ENCODE data around the gene MYO5A.

The MYO5A gene

DNA sequence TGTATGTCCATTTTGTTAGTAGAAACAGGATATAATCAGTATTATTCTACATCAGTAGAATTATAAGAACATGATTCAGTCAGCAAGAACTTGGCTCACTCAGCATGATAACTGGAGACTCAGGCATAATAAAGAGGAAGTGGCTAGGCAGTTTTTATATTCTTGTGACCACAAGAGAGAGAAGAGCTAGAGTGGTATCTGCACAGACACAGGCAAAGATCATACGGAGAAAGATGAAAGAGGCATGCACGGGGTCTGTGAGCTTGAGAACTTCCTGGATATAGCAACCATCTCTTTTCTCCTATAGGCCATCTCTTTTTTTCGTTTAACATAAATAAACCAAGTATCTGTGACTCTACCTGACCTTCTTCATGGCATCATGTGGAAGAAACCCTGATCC is 46.8 kb downstream of the MYO5A start:
- TF ChIP-seq, protein P1, sequence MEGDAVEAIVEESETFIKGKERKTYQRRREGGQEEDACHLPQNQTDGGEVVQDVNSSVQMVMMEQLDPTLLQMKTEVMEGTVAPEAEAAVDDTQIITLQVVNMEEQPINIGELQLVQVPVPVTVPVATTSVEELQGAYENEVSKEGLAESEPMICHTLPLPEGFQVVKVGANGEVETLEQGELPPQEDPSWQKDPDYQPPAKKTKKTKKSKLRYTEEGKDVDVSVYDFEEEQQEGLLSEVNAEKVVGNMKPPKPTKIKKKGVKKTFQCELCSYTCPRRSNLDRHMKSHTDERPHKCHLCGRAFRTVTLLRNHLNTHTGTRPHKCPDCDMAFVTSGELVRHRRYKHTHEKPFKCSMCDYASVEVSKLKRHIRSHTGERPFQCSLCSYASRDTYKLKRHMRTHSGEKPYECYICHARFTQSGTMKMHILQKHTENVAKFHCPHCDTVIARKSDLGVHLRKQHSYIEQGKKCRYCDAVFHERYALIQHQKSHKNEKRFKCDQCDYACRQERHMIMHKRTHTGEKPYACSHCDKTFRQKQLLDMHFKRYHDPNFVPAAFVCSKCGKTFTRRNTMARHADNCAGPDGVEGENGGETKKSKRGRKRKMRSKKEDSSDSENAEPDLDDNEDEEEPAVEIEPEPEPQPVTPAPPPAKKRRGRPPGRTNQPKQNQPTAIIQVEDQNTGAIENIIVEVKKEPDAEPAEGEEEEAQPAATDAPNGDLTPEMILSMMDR (IDR thresholded peaks at IDR 0.05; ENCODE audit: insufficient read depth, missing control alignments): no peak
- FAIRE-seq (no peak), DNase-seq (ENCODE audit: insufficient read length, low spot score) (no peak)

DNA sequence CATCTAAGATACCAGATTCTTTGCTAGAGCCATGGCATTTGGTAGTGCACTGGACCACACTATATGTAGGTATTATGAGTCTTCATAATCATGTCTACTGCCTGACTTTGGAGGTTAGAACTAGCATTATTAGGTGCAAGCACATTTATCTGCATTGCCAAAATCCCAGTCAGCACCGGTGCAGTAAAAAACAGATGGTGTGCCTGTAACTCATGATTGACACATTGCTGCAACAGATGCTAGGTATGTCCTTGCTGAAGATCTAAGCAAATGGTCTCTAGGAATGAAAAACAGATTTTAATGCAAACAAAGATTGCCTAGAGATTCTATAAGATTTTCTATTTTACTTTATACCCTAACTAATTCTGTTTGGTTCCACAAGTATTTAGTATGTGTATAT is 47.7 kb downstream of the MYO5A start:
- no peak for FAIRE-seq
- DNase-seq (ENCODE audit: insufficient read length, low spot score): no peak
- TF ChIP-seq, protein P1 (IDR thresholded peaks at IDR 0.05; ENCODE audit: insufficient read depth, missing control alignments): no peak

DNA sequence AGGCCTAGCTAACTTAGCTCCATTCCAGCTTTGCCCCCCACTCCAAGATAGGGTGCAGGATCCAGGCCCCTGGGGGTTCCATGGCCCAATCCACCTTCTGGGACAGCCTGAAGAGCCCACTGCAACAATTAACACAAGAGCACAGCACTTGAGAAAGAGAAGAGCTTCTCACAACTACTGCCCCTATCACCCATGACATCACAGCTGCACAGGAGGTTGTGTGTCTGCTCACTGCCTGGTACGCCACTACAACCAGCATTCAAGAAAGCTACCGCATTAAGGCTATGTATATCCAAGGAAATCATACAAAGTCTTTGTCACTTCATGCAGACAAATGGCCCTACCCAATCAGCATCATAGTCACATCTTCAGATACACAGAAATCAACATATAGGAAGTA is 62.0 kb downstream of the MYO5A start:
- DNase-seq (ENCODE audit: insufficient read length, low spot score): no peak
- FAIRE-seq: no peak
- TF ChIP-seq, protein P1 (IDR thresholded peaks at IDR 0.05; ENCODE audit: insufficient read depth, missing control alignments): no peak

DNA sequence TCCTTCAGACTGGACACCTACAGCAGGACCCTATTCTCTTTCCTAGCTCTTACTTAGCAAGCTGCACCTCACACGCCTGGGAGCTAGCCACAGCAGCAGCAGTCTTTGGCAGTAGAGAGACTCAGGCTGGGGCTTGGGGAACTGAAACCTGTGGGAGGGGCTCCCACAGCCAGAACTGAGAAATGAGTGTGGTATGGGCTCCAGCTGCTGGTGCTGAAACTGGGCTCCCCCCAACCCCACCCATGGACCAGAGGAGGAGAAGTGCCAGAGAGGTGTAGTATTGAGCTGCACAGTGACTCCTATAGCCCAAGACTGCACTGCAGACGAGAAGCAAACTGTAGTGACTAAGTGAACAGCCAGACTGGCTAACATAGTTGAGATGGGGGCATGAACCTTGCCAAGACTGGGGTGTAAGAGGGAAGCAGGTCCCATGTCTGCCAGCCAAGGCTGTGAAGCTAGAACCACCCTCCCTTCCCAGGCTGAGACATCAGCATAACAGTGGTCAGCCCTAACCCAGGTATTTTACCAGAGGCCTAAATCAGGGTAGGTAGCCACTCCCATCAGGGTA is 62.5 kb downstream of the MYO5A start:
- DNase-seq (ENCODE audit: insufficient read length, low spot score) (no peak), FAIRE-seq (no peak)

DNA sequence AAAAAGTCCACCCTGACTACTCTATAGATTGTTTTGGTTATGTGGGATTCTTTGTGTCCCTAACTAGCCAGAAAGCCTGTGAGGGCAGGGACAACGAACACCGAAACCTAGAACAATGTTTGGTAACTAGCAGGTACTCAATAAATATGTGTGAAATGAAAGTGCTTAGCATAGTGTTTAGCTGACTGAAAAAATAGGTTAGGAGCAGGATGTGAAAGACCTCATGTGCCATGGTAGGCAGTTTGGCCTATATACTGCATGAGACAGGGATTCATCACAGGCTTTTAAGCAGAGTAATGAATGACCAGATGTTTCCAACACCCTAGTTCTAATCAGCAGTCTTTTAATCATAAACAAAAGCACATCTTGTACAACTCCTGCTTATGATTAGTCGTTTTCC is 64.2 kb downstream of the MYO5A start:
- DNase-seq (ENCODE audit: insufficient read length, low spot score) (no peak), FAIRE-seq (no peak)
- TF ChIP-seq, protein P1 (IDR thresholded peaks at IDR 0.05; ENCODE audit: insufficient read depth, missing control alignments): no peak

More for the DNA sequence above, 62.5 kb downstream of the MYO5A start:
- TF ChIP-seq, protein P1 (IDR thresholded peaks at IDR 0.05; ENCODE audit: insufficient read depth, missing control alignments): no peak

DNA sequence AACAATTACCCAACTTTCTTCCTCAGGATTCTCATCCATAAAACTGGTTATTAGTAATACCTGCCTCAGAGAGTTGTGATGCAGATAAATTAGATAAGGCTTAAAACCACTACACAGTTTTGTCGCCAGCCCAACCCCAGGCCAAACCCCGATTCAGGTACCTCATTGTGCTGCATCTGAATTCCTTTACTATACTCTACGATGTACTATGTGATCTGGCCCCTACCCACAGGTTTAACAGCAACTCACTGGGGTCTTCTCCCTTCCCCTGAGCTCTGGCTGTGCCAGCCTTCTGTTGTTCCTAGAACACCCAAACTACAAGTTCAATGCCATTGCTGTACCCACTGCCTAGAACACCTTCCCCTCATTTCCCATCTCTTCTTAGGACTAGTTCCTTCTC is 64.6 kb downstream of the MYO5A start:
- DNase-seq (ENCODE audit: insufficient read length, low spot score) (no peak), FAIRE-seq (no peak)
- TF ChIP-seq, protein P1 (IDR thresholded peaks at IDR 0.05; ENCODE audit: insufficient read depth, missing control alignments): no peak

DNA sequence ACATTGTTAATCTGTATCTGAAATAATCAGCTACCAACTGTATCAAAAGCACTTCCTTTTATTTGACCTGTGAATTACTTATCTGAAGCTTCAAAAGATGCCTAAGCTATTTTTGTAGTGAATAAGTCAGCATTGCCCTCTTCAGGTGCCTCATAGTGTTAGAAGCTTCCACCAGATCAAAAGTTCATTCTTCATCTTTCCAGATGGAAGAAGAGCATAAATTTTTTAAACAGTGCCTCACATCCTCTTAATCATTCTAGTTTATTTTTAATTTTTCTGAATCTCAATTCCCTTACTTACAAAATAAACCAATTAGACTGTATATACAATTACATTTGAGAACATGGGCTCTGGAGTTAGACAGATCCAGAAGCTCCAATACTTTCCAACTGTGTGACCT is 65.0 kb downstream of the MYO5A start:
- FAIRE-seq: no peak
- no peak for DNase-seq (ENCODE audit: insufficient read length, low spot score)
- TF ChIP-seq, protein P1 (IDR thresholded peaks at IDR 0.05; ENCODE audit: insufficient read depth, missing control alignments): peak; percentile 40
